Progenitor cell of endocrine pancreas (in vitro differentiated cells): ENCODE measurements around the gene NLRP6. TPM values are rescaled to one million over a fixed set of nuclear protein-coding genes. Genes with fewer than 3 reads are reported as not detected.

ENCODE experiments used
- DNase-seq: peaks from one replicate; pipeline ENCODE4 v3.0.0; 2021; ENCODE audit warnings: low spot score; ENCODE audit not compliant: unreplicated experiment
- H3K27ac Mint-ChIP-seq: 2 replicates; pipeline ENCODE4 v1.8.0; 2021; ENCODE audit warnings: mild to moderate bottlenecking, moderate library complexity, mixed read lengths
- H3K27me3 Mint-ChIP-seq: 2 replicates; pipeline ENCODE4 v1.8.0; 2021; ENCODE audit warnings: mixed read lengths
- H3K36me3 Mint-ChIP-seq: 2 replicates; pipeline ENCODE4 v1.8.0; 2022; ENCODE audit warnings: mixed read lengths; ENCODE audit not compliant: insufficient read depth
- H3K4me1 Mint-ChIP-seq: 2 replicates; pipeline ENCODE4 v1.8.0; 2021; ENCODE audit warnings: low read depth, mixed read lengths
- H3K4me3 Mint-ChIP-seq: 2 replicates; pipeline ENCODE4 v1.8.0; 2021; ENCODE audit warnings: low read depth, mild to moderate bottlenecking, moderate library complexity, mixed read lengths
- H3K9me3 Mint-ChIP-seq: 2 replicates; pipeline ENCODE4 v1.8.0; 2021; ENCODE audit warnings: low read depth, mixed read lengths
- total RNA-seq: library from RNA; stranded (reverse); gene quantifications from 2 replicates; pipeline ENCODE4 v1.2.1, GENCODE V29; 2021
- TF ChIP-seq, protein P1 (sequence below): fragments of 200-600 bp; sonication (generic); IDR thresholded peaks from one replicate; pipeline ENCODE4 v1.5.0; 2021; ENCODE audit warnings: antibody characterized with exemption, mild to moderate bottlenecking; ENCODE audit not compliant: unreplicated experiment

NLRP6 gene
- total RNA-seq, 1 donor from 2014 or later: not detected

DNA sequence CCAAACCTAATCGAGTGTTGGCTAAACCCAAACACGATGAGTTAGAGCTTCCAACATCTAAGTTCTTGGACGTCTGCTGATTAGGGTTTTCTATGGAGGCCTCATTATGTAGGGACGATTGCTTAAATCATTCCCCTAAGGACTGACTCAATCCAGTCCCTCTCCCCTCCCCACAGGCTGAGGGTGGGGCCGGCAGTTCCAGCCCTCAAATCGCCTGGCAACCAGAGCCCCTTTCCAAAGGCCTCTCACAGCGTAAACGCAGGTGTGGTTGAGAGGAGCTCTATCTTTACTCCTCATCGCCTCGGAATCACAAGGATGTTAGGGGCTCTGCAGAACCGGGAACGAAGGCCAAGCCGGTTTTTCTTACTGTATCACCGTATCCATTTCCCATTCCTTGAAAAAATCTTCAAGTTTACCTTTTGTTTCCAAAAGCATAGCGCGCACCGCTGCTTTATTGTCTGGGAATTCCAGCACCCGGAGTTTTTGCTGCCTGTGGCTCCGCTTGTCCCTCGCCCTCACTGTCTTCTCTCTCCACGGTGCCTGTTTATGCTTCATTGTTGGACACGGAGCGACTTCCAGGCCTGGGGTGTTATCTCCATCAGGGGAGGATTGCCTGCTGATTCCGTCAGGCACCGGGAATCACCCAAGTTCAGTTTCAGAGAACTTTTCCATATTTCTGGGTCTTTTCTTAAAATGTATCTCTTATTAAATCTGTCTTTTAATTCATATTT, 56.2 kb downstream of the NLRP6 start:
- Mint-ChIP-seq H3K4me3 (peak overlapping the region; percentile 3), H3K27ac (peak overlapping the region; percentile 21), H3K9me3 (no peaks in the 10 kb centered on the region), H3K4me1 (peaks cover 28% of the 10 kb centered on the region), H3K36me3 (no peaks in the 10 kb centered on the region), H3K27me3 (no peaks in the 10 kb centered on the region)
- TF ChIP-seq, protein P1, sequence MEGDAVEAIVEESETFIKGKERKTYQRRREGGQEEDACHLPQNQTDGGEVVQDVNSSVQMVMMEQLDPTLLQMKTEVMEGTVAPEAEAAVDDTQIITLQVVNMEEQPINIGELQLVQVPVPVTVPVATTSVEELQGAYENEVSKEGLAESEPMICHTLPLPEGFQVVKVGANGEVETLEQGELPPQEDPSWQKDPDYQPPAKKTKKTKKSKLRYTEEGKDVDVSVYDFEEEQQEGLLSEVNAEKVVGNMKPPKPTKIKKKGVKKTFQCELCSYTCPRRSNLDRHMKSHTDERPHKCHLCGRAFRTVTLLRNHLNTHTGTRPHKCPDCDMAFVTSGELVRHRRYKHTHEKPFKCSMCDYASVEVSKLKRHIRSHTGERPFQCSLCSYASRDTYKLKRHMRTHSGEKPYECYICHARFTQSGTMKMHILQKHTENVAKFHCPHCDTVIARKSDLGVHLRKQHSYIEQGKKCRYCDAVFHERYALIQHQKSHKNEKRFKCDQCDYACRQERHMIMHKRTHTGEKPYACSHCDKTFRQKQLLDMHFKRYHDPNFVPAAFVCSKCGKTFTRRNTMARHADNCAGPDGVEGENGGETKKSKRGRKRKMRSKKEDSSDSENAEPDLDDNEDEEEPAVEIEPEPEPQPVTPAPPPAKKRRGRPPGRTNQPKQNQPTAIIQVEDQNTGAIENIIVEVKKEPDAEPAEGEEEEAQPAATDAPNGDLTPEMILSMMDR: no peak
- no peak for DNase-seq

Other genes starting within 250 kb of the NLRP6 start
- gene SCGB1C1, start 85.3 kb upstream of the NLRP6 start, total RNA-seq: not detected in 2 replicates
- 46.9 and 49.6 TPM in 2 replicates for gene BET1L, start 71.0 kb upstream of the NLRP6 start, total RNA-seq
- gene RIC8A, start 70.7 kb upstream of the NLRP6 start, total RNA-seq: 83.7 and 88.0 TPM in 2 replicates
- 27.0 and 29.3 TPM in 2 replicates for gene SIRT3, start 42.1 kb upstream of the NLRP6 start, total RNA-seq
- 100 and 103 TPM in 2 replicates for gene PSMD13, start 41.4 kb upstream of the NLRP6 start, total RNA-seq
- 67.0 and 74.7 TPM in 2 replicates for gene PGGHG, start 10.7 kb downstream of the NLRP6 start, total RNA-seq
- not detected in 2 replicates for gene IFITM5, start 21.1 kb downstream of the NLRP6 start, total RNA-seq
- gene IFITM2, start 29.4 kb downstream of the NLRP6 start, total RNA-seq: 33.2 and 33.5 TPM in 2 replicates
- 2.3 TPM in 2 replicates for gene IFITM1, start 35.6 kb downstream of the NLRP6 start, total RNA-seq
- 99.3 and 105 TPM in 2 replicates for gene IFITM3, start 42.5 kb downstream of the NLRP6 start, total RNA-seq
- 277 and 294 TPM in 2 replicates for gene B4GALNT4, start 91.1 kb downstream of the NLRP6 start, total RNA-seq
- gene PKP3, start 115.8 kb downstream of the NLRP6 start, total RNA-seq: 55.9 and 56.9 TPM in 2 replicates
- 111 and 117 TPM in 2 replicates for gene SIGIRR, start 136.6 kb downstream of the NLRP6 start, total RNA-seq
- 31.0 and 34.6 TPM in 2 replicates for gene ANO9, start 163.6 kb downstream of the NLRP6 start, total RNA-seq
- gene PTDSS2, start 171.9 kb downstream of the NLRP6 start, total RNA-seq: 48.2 and 50.4 TPM in 2 replicates
- gene RNH1, start 228.8 kb downstream of the NLRP6 start, total RNA-seq: 49.4 and 52.6 TPM in 2 replicates